ENCODE data around the gene TBCB.

- TF ChIP-seq CTCF (IDR thresholded peaks at IDR 0.05): no peak
- no peak for TF ChIP-seq MEF2A (IDR thresholded peaks at IDR 0.05; ENCODE audit: borderline replicate concordance, low read depth)
- no peak for TF ChIP-seq MAX (IDR thresholded peaks at IDR 0.05; ENCODE audit: low read depth)
- TF ChIP-seq ZBTB33 (IDR thresholded peaks at IDR 0.05; ENCODE audit: borderline replicate concordance, low read depth): no peak
- TF ChIP-seq REST (IDR thresholded peaks at IDR 0.05; ENCODE audit: low read depth, low read length): no peak
- TF ChIP-seq GABPA (IDR thresholded peaks at IDR 0.05; ENCODE audit: low read depth): no peak
- TF ChIP-seq RFX5 (IDR thresholded peaks at IDR 0.05; ENCODE audit: low read length): no peak
- no peak for TF ChIP-seq POLR2AphosphoS5 (IDR thresholded peaks at IDR 0.05; ENCODE audit: low read depth, low read length)
- TF ChIP-seq MXI1 (IDR thresholded peaks at IDR 0.05; ENCODE audit: low read depth, low read length): no peak
- no peak for TF ChIP-seq RAD21 (IDR thresholded peaks at IDR 0.05; ENCODE audit: low read length)
Measured at GRCh38 chr19:36120984-36121358, 5.7 kb downstream of the TBCB start.
